ENCODE results near the gene CREB3L2.

Gene CREB3L2

DNA sequence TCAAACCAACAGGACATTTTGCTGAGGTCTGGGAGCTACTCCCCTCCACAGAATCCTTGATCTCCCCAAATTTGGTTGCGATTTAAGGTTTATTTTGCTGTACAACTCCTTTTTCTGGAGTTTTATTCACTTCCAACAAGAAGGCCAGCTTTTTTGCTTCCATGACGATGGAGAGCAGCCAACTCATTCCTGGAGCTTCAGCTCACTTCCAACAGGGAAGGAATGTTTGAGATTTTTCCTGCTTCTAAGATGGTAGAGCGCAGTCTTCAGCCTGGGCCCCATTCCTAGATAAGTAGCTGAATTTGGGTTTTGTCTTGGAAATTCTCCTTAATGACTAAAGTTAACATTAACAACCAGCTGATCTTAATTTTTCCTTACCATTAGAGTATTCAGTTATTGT, 30.9 kb upstream of the CREB3L2 start:
- TF ChIP-seq CTCF (IDR thresholded peaks at IDR 0.05; ENCODE audit: low read depth, low read length, missing control alignments), result no peak
- in situ Hi-C loops (cut with HindIII; ENCODE audit: low sequenced_read_pairs), result no loop called here
- no peak for DNase-seq (ENCODE audit: low read depth)
- H3K4me3 ChIP-seq (ENCODE audit: low read depth, low read length), result no peak overlapping the region

GRCh38 chr7:138032186-138032585, 30.3 kb upstream of the CREB3L2 start:
- no peak overlapping the region for H3K4me3 ChIP-seq (ENCODE audit: low read depth, low read length)
- DNase-seq (ENCODE audit: low read depth), result no peak
- no peak for TF ChIP-seq CTCF (IDR thresholded peaks at IDR 0.05; ENCODE audit: low read depth, low read length, missing control alignments)
- in situ Hi-C loops (cut with HindIII; ENCODE audit: low sequenced_read_pairs), result no loop called here

DNA sequence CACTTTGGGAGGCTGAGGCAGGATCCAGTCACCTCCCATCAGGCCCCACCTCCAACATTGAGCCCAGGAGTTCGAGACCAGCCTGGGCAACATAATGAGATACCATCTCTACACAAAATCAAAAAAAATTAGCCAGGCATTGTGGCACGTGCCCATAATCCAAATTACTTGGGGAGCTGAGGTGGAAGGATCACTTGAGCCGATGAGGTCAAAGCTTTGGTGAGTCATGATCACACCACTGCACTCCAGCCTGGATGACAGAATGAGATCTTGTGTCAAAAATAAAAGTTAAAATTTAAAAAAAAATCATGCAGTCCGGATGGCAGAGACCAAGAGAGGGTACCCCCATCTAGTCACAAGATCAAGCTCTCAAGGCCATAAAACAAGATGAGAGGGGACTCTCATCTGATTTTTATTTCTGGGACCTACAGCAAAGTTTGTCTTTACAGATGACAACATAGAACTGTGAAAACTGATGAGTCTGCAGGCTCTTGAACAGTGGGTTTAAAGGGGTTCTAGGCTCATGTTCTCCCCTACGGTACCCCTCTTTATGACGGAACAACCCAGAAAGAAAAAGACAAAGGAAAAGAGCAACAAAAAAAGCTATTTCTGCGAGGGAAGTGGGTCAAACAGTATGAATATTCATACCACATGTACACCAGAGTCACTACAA, 28.9 kb upstream of the CREB3L2 start:
- in situ Hi-C loops (cut with HindIII; ENCODE audit: low sequenced_read_pairs), result no loop called here
- TF ChIP-seq CTCF (IDR thresholded peaks at IDR 0.05; ENCODE audit: low read depth, low read length, missing control alignments), result no peak
- DNase-seq (ENCODE audit: low read depth), result no peak
- H3K4me3 ChIP-seq (ENCODE audit: low read depth, low read length), result no peak overlapping the region

DNA sequence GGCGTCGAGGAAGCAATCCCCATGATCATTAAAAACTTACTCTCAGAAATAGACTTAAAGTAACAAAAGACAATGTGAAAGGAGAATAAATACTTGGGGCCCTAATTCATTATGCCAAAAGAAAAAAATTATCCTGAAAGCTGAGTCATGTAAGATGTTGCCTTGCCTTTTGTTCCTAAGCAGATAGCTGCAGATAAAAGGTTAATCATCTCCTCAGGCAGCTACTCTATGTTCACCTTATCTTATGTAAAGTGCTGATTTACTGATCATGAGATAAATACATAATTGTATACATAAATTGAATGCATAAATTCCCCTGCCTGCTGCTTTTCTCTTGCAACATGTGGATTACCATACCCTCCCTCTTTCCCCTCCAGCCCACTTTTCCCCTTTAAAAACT, 28.1 kb upstream of the CREB3L2 start:
- H3K4me3 ChIP-seq (ENCODE audit: low read depth, low read length), result no peak overlapping the region
- in situ Hi-C loops (cut with HindIII; ENCODE audit: low sequenced_read_pairs), result no loop called here
- no peak for TF ChIP-seq CTCF (IDR thresholded peaks at IDR 0.05; ENCODE audit: low read depth, low read length, missing control alignments)
- DNase-seq (ENCODE audit: low read depth), result no peak

GRCh38 chr7:138029126-138029525, 27.2 kb upstream of the CREB3L2 start:
- TF ChIP-seq CTCF (IDR thresholded peaks at IDR 0.05; ENCODE audit: low read depth, low read length, missing control alignments), result no peak
- no peak overlapping the region for H3K4me3 ChIP-seq (ENCODE audit: low read depth, low read length)
- in situ Hi-C loops (cut with HindIII; ENCODE audit: low sequenced_read_pairs), result no loop called here
- no peak for DNase-seq (ENCODE audit: low read depth)

GRCh38 chr7:138027100-138027499, 25.2 kb upstream of the CREB3L2 start:
- in situ Hi-C loops (cut with HindIII; ENCODE audit: low sequenced_read_pairs), result no loop called here
- no peak for DNase-seq (ENCODE audit: low read depth)
- no peak overlapping the region for H3K4me3 ChIP-seq (ENCODE audit: low read depth, low read length)
- no peak for TF ChIP-seq CTCF (IDR thresholded peaks at IDR 0.05; ENCODE audit: low read depth, low read length, missing control alignments)
